ENCODE data around the gene HUS1. TPM values are rescaled to one million over a fixed set of nuclear protein-coding genes. Genes with fewer than 3 reads are reported as not detected.
"Not testable (repeated sequence)": the region's sequence is repeated elsewhere in the genome, so short reads cannot be mapped to it uniquely, and the experiment has no call there.

The HUS1 gene
- total and polyA plus RNA-seq, 2 of the 13 experiments (the other 11 are each of a cell fraction or from before 2014, with no cell fraction given): 14.8 to 16.9 TPM

DNA sequence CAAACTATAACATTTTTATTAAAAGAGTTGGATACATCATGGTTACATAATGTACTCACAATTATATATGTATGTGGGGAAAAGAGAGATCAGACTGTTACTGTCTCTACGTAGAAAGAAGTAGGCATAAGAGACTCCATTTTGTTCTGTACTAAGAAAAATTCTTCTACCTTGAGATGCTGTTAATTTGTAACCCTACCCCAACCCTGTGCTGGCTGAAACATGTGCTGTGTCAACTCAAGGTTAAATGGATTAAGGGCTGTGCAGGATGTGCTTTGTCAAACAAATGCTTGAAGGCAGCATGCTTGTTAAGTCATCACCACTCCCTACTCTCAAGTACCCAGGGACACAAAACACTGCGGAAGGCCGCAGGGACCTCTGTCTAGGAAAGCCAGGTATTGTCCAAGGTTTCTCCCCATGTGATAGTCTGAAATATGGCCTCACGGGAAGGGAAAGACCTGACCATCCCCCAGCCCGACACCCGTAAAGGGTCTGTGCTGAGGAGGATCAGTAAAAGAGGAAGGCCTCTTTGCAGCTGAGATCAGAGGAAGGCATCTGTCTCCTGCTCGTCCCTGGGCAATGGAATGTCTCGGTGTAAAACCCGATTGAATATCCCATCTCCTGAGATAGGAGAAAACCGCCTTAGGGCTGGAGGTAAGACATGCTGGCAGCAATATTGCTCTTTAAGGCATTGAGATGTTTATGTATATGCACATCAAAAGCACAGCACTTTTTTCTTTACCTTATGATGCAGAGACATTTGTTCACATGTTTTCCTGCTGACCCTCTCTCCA, 10.4 kb upstream of the HUS1 start (continued):
- TF ChIP-seq RARA (CRISPR knock-in tag; IDR thresholded peaks at IDR 0.05): peak; percentile 90
- TF ChIP-seq FOXA3 (CRISPR knock-in tag; IDR thresholded peaks at IDR 0.05): peak; percentile 74
- TF ChIP-seq, protein P1, sequence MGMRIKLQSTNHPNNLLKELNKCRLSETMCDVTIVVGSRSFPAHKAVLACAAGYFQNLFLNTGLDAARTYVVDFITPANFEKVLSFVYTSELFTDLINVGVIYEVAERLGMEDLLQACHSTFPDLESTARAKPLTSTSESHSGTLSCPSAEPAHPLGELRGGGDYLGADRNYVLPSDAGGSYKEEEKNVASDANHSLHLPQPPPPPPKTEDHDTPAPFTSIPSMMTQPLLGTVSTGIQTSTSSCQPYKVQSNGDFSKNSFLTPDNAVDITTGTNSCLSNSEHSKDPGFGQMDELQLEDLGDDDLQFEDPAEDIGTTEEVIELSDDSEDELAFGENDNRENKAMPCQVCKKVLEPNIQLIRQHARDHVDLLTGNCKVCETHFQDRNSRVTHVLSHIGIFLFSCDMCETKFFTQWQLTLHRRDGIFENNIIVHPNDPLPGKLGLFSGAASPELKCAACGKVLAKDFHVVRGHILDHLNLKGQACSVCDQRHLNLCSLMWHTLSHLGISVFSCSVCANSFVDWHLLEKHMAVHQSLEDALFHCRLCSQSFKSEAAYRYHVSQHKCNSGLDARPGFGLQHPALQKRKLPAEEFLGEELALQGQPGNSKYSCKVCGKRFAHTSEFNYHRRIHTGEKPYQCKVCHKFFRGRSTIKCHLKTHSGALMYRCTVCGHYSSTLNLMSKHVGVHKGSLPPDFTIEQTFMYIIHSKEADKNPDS (CRISPR knock-in tag; IDR thresholded peaks at IDR 0.05): peak; percentile 77; the same call in 1 of the 2 replicates
- TF ChIP-seq ZMYM4 (CRISPR knock-in tag; IDR thresholded peaks at IDR 0.05): peak; percentile 65
- peak; percentile 97 for TF ChIP-seq MIXL1 (CRISPR knock-in tag; IDR thresholded peaks at IDR 0.05)
- TF ChIP-seq, protein P2, sequence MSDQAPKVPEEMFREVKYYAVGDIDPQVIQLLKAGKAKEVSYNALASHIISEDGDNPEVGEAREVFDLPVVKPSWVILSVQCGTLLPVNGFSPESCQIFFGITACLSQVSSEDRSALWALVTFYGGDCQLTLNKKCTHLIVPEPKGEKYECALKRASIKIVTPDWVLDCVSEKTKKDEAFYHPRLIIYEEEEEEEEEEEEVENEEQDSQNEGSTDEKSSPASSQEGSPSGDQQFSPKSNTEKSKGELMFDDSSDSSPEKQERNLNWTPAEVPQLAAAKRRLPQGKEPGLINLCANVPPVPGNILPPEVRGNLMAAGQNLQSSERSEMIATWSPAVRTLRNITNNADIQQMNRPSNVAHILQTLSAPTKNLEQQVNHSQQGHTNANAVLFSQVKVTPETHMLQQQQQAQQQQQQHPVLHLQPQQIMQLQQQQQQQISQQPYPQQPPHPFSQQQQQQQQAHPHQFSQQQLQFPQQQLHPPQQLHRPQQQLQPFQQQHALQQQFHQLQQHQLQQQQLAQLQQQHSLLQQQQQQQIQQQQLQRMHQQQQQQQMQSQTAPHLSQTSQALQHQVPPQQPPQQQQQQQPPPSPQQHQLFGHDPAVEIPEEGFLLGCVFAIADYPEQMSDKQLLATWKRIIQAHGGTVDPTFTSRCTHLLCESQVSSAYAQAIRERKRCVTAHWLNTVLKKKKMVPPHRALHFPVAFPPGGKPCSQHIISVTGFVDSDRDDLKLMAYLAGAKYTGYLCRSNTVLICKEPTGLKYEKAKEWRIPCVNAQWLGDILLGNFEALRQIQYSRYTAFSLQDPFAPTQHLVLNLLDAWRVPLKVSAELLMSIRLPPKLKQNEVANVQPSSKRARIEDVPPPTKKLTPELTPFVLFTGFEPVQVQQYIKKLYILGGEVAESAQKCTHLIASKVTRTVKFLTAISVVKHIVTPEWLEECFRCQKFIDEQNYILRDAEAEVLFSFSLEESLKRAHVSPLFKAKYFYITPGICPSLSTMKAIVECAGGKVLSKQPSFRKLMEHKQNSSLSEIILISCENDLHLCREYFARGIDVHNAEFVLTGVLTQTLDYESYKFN (CRISPR knock-in tag; conservative IDR thresholded peaks at IDR 0.05): peak; percentile 72
- TF ChIP-seq, protein P3, sequence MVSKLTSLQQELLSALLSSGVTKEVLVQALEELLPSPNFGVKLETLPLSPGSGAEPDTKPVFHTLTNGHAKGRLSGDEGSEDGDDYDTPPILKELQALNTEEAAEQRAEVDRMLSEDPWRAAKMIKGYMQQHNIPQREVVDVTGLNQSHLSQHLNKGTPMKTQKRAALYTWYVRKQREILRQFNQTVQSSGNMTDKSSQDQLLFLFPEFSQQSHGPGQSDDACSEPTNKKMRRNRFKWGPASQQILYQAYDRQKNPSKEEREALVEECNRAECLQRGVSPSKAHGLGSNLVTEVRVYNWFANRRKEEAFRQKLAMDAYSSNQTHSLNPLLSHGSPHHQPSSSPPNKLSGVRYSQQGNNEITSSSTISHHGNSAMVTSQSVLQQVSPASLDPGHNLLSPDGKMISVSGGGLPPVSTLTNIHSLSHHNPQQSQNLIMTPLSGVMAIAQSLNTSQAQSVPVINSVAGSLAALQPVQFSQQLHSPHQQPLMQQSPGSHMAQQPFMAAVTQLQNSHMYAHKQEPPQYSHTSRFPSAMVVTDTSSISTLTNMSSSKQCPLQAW (CRISPR knock-in tag; IDR thresholded peaks at IDR 0.05): peak; percentile 64
- TF ChIP-seq SALL1 (CRISPR knock-in tag; IDR thresholded peaks at IDR 0.05): peak; percentile 45
- TF ChIP-seq GATAD2A (CRISPR knock-in tag; IDR thresholded peaks at IDR 0.05): peak; percentile 82
- TF ChIP-seq ZSCAN21 (CRISPR knock-in tag; IDR thresholded peaks at IDR 0.05; ENCODE audit: borderline replicate concordance): 0 out of 2 replicates have a peak, but pooled peaks have one; percentile 36
- peak; percentile 61; the same call in 1 of the 2 replicates for TF ChIP-seq ETV5 (CRISPR knock-in tag; IDR thresholded peaks at IDR 0.05; ENCODE audit: borderline replicate concordance)
- peak; percentile 33; the same call in 1 of the 2 replicates for TF ChIP-seq ZNF292 (CRISPR knock-in tag; IDR thresholded peaks at IDR 0.05; ENCODE audit: borderline replicate concordance, low read depth)
- peak; percentile 69 for TF ChIP-seq HOXA3 (CRISPR knock-in tag; IDR thresholded peaks at IDR 0.05)
- peak; percentile 43; the same call in 1 of the 2 replicates for TF ChIP-seq HNF4A (CRISPR knock-in tag; IDR thresholded peaks at IDR 0.05)
- peak; percentile 35 for TF ChIP-seq NR2F6 (IDR thresholded peaks at IDR 0.05)
- peak; percentile 74 for TF ChIP-seq NR2F6 (CRISPR knock-in tag; IDR thresholded peaks at IDR 0.05)
- 0 out of 2 replicates have a peak, but pooled peaks have one; percentile 19 for TF ChIP-seq ZNF644 (CRISPR knock-in tag; IDR thresholded peaks at IDR 0.05; ENCODE audit: low read depth)
- 0 out of 2 replicates have a peak, but pooled peaks have one; percentile 13 for TF ChIP-seq KDM6A (CRISPR knock-in tag; IDR thresholded peaks at IDR 0.05; ENCODE audit: low read depth)
- peak; percentile 28; the same call in 1 of the 2 replicates for TF ChIP-seq ZFX (CRISPR knock-in tag; IDR thresholded peaks at IDR 0.05; ENCODE audit: low read depth)
- peak; percentile 35; the same call in 1 of the 3 replicates for TF ChIP-seq MXI1 (IDR thresholded peaks at IDR 0.05; ENCODE audit: borderline replicate concordance, low read depth, low read length)
- TF ChIP-seq FOXA1 (IDR thresholded peaks at IDR 0.05): not testable (repeated sequence)
- TF ChIP-seq FOXA1 (CRISPR knock-in tag; IDR thresholded peaks at IDR 0.05): peak; percentile 53; the same call in 1 of the 2 replicates
- TF ChIP-seq, protein P4, sequence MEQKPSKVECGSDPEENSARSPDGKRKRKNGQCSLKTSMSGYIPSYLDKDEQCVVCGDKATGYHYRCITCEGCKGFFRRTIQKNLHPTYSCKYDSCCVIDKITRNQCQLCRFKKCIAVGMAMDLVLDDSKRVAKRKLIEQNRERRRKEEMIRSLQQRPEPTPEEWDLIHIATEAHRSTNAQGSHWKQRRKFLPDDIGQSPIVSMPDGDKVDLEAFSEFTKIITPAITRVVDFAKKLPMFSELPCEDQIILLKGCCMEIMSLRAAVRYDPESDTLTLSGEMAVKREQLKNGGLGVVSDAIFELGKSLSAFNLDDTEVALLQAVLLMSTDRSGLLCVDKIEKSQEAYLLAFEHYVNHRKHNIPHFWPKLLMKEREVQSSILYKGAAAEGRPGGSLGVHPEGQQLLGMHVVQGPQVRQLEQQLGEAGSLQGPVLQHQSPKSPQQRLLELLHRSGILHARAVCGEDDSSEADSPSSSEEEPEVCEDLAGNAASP (CRISPR knock-in tag; IDR thresholded peaks at IDR 0.05; ENCODE audit: borderline replicate concordance): peak; percentile 68; the same call in 1 of the 2 replicates
